ENCODE data around the gene CD7. TPM values are rescaled to one million over a fixed set of nuclear protein-coding genes. Genes with fewer than 3 reads are reported as not detected.
"Not testable (repeated sequence)": the region's sequence is repeated elsewhere in the genome, so short reads cannot be mapped to it uniquely, and the experiment has no call there.

The CD7 gene
- total RNA-seq, result 12.0 TPM

DNA sequence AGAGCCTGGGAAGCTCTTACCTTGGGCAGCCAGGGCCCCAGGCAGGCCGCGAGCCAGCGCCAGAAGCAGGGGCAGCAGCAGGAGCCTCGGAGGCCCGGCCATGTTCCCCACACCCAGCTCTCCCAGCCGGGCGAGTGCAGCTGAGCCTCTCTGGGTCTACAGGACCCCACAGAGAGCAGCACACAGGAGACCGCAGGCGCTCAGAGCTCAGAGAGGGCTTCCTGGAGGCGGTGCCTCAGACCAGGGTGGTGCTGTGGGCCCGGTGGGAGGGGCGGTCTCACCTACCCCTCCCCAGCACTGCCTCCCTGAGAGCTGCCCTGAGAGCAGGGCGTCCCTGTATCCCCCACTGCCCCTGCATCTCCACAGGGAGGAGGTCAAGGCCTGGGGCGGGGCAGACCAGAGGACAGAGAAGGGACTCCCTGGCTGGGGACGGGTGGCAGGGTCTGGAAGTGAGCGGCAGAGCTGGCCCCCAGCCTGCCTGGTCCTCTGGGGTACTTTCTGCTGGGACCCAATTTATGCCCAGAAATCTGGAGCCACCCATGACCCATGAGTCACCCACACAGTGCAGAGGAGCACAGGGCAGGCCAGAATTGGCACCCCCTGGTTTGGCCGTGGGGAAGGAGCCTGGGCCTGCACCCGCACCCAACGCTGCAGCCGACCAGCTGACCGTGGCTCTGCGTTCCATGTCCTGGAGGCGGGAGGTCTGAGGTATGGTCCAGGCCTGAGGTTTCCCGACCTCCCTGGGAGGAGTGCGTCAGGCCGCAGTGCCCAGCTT lies at the start of gene CD7:
Gene CD7, minus strand, starts transcription at position 215 of the 775 bp plus-strand sequence. Its CDS starts 113 bp downstream, at position 102.
- no peak for DNase-seq (ENCODE audit: low spot score)

DNA sequence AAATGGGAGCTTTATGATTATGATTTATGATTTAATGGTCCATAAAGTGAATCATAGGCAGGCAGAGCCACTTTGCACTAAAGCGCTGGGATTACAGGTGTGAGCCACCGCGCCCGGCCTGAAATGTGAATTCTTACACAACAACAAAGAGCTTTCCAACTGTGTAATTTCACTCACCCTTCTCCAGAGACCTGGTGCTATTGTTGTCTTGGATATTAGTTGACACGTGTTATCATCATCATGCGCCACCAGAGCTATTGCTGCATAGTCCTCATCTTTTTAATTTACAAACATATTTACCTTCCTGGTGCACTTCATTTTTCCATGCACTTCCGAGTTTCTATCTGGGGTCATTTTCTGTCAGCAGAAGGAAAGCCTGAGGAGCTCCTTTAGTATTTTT lies 49.3 kb upstream of the CD7 start:
- no peak for DNase-seq (ENCODE audit: low spot score)

DNA sequence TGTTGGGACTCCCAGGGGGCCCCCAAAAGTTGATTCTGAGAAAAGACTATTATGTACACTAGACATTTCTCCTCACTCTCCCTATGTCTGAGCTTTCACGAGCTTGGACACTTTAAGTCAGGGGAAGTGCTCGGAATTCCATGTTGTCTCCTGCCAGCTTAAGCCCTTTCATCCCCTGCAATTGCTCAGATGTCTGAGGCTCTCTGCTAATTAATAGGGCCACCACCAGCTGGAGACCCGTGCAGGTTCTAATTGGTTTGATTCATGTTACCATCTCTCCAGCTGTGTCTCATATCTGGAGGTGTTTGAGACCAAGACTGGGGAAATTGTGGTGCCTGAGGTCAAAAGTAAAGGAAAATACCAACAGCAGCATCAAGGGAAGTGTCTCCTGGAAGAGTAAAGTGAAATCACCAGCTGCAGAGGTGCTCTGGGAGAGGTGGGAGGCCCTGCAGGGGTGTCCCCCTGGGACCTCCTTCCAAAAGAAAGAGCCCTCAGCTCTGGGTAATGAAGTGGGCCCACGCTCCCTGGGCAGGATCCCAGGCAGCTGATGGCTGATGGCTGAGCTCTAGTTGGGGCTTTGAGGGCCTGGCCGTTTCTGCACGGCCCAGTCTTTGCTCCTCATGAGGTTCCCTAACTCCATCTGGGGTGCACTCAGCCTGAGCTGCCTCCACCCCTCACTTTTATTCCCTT lies 48.3 kb upstream of the CD7 start:
- DNase-seq (ENCODE audit: low spot score), result no peak

DNA sequence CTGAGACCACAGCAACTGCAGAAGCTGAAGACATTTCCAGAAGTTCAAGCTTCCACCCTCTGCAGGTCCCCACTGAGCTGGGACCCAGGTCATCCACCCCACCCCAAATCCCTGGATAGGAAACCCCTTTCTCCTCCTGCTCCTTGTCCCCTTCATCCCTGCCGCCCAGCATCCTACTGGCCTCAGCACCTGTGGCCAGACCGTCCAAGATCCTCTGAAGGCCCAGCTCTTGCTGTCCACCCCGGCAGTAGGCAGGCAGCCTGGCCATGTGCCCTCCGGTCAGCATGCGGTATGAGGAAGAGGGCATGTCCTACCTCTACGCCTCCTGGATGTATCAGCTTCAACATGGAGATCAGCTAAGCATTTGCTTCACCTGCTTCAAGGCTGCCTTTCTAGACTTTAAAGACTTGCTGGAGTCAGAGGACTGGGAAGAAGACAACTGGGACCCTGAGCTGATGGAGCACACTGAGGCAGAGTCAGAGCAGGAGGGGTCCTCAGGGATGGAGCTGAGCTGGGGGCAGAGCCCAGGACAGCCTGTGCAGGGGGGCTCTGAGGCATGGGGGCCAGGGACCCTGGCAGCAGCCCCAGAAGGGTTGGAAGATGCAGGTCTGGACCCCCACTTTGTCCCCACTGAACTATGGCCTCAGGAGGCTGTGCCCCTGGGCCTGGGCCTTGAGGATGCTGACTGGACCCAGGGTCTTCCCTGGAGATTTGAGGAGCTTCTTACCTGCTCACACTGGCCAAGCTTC lies 44.7 kb upstream of the CD7 start:
- no peak for DNase-seq (ENCODE audit: low spot score)

DNA sequence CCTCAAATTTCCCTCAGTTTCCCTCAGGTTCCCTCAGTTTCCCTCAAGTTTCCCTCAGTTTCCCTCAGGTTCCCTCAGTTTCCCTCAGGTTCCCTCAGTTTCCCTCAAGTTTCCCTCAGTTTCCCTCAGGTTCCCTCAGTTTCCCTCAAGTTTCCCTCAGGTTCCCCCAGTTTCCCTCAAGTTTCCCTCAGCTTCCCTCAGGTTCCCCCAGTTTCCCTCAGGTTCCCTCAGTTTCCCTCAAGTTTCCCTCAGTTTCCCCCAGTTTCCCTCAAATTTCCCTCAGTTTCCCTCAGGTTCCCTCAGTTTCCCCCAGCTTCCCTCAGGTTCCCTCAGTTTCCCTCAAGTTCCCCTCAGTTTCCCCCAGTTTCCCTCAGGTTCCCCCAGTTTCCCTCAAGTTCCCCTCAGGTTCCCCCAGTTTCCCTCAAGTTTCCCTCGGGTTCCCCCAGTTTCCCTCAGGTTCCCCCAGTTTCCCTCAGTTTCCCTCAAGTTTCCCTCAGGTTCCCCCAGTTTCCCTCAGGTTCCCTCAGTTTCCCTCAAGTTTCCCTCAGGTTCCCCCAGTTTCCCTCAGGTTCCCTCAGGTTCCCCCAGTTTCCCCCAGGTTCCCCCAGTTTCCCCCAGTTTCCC lies 42.2 kb upstream of the CD7 start:
- DNase-seq (ENCODE audit: low spot score), result not testable (repeated sequence)

DNA sequence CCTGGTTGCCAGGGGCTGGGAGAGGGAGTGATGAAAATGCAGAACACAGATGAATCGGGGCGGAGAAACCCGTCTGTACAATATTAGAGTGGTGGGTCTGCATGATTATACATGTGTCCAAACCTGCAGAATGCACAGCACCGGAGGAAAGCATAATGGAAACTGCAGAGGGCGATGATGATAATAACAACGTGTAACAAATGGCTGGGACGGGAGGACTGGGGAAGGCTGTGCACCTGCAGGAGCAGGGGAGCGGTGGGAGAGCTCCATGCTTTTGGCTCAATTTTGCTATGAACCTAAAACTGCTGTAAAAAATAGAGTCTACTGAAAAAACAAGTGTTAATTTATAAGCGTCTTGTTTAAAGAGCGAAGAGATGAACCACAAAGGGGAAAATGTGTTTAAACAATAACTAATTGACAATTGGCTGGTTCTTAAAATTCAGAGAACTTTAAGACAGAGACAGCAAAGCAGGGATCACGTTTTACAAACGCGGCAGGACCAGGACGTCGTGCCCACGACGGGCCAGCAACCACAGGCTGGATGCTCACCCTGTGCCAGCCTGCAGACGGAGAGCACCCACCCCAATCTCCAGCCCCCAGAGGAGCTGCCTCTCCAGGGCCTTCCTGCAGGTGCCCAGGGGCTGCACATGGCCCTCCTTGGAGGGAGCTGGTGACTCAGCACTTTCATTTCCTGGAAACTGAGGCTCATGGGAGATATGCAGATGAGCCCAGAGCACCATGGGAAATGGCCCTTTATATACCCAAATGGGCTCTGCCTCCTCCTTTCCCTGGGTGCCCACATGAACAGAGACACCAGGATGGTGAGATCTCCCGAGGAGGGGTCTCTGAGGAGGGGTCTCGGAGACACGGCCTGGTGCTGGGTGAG lies 41.3 kb upstream of the CD7 start, which contains the start of gene TEX19:
Gene TEX19, plus strand, starts transcription at position 783 of the 886 bp plus-strand sequence. CDS start 2,904 bp downstream, outside the sequence.
- no peak for DNase-seq (ENCODE audit: low spot score)

DNA sequence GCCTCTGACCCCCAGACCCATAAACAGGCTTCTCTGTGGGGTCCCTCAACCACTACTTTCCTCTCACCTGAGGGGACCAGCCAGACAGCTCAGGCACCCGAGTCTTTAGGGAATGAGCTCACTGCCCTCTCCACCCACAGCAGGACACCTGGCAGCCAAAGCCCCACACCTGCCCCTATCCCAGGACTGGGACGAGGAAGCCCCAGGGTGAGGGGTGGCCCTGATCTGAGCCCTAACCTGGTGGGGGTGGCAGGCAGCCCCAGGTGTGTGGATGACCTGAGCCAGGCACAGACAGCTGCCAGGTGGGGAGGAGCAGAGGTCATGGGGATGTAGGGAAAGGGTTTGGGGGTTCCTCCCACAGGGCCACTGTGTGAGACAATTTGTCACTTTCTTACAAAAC lies 40.0 kb upstream of the CD7 start:
- DNase-seq (ENCODE audit: low spot score), result no peak

DNA sequence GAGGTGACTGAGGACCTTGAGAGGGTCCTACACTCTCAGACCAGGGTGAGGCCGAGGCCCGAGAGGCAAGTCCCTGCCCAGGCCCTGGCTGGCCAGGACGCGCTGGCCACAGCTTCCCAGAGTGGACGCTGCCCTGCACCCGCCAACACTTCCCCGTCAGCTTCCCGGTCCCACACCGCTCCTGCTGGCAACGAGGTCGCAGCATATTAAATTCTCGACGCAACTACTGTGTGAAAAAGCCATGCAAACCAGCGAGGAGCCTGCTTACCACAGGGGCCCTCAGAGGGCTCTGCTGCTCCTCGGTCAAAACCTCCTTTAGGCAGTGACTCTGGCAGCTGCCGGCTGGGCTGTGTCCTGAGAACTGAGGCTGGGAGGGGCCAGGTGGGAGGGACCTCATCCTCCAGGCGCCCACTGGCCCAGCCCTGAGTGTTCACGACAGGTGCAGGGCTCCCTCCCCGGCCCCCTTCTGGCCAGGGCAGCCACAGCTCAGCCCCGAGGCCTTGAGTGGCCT lies 39.5 kb upstream of the CD7 start:
- DNase-seq (ENCODE audit: low spot score), result no peak

DNA sequence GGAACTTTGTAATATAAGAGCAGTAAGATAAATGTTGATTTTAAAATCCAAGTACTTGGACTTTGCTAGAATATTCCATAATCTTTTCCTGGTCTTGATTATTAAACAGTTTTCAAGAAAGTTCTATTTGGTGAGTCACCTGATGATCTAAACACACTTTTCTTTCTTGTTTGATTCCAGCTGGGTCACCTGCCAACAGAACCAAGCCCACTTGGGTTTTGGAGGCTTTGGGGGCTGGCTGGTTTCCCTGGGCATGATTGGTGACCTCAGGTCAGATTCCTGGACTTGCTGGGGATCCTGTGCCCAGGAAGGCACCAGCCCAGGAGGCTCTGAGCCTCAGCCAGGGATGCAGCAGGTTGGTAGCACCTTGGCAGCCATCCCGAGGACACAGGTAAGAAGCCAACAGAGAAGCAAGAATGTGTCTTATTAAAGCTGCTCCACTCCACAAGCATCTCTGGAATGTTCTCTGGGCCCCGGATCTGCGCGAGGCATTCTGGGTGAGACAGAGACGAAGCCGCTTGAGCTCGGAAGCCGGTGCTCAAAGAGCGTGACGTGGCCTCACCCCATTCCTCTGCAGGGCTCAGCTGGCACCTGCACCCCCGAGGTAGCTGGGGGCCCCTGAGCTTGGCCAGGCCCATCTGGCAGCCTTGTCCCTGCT lies 38.5 kb upstream of the CD7 start:
- DNase-seq (ENCODE audit: low spot score), result peak; percentile 37

DNA sequence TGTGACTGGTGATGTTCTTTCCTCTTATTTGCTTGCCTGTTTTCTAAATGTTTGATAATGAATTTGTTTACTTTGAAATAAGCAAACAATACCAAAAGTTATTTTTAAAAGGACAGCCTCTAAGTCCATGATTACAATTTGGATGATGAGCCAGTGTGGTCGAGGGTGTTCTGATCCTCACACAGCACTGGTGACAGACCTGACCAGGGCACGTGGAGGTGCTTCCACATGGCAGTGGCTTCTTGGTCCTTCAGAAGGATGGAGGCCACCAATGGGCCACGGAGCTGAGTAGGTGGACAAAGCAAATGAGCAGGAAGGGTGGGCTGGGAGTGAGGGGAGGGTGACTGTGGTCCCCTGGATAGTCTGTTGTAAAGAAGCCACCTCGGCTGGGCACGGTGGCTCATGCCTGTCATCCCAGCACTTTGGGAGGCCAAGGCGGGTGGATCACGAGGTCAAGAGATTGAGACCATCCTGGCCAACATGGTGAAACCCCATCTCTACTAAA lies 37.4 kb upstream of the CD7 start:
- no peak for DNase-seq (ENCODE audit: low spot score)

DNA sequence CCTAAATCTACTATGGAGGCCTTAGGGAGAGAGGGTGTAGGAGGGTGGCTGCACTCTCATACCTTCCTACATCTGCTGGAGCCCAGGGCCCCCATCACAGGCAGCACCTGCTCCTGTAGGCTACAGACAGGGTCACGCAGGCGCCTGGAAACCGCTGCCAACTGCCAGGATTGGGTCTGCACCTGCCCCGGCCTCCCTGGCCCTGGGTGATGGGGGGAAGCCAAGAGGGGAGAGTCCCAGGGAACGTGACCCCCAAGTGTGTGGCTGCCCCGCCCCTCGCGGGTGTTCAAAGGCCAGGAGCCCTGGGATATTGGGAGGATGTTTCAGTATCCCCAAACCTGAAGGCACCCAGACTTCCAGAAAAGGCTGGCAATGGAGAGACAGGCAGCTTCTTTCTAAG lies 36.1 kb upstream of the CD7 start:
- no peak for DNase-seq (ENCODE audit: low spot score)

DNA sequence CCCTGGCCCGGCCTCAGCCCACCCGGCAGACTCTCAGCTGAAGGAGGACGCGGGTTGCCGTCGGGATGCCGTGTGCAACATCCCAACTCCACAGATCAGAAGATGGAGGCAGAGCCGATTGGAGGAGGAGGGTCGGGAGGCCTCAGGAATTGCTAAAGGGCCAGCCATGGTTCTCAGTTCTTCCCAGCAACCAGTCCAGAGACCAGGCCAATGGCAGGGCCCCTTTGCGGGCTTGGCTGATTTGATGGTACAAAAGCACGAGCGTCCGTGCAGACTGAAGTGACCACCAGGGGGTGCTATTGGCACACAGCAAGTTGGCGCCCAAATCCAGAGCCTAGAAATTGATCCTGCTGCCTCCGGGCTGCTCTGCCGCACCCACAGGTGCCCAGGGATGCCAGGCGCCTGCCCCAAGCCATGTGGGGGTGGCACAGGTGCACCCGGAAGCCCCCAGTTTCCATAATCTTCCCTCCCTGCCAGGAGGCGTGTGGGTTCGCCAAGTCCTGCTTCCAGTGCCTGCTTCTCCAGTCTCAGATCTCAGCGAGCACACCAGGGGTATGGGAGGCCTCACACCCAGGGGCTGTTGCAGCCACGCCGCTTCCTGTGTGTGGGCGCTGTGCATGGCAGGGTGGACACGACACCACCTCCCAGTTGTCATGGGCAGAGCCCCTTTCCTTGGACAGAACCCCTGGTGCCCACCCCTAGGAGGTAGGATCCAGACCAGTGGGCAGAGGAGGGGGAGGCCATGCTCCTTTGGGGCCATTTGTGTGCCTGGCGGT lies 34.5 kb upstream of the CD7 start:
- DNase-seq (ENCODE audit: low spot score), result peak; percentile 86

DNA sequence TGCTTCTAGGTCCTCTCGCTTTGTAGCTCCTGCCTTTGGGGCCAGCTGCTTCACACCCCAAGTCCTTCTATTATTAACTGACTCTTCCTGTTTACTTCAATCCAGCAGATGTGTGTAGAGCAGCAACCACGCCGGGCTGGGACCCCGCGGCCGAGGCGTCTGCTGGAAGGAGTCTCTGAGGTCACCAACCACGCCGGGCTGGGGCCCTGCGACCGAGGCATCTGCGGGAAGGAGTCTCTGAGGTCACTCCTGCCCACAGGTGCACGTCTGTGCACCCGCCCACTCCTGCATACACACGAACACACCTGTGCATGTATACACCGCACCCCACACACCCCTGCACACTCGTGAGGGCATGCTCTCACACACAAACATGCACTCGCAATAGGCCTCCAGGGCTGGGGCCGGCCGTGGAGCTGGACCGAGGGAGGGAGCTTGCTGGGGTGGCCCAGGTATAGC lies 33.9 kb upstream of the CD7 start:
- no peak for DNase-seq (ENCODE audit: low spot score)

DNA sequence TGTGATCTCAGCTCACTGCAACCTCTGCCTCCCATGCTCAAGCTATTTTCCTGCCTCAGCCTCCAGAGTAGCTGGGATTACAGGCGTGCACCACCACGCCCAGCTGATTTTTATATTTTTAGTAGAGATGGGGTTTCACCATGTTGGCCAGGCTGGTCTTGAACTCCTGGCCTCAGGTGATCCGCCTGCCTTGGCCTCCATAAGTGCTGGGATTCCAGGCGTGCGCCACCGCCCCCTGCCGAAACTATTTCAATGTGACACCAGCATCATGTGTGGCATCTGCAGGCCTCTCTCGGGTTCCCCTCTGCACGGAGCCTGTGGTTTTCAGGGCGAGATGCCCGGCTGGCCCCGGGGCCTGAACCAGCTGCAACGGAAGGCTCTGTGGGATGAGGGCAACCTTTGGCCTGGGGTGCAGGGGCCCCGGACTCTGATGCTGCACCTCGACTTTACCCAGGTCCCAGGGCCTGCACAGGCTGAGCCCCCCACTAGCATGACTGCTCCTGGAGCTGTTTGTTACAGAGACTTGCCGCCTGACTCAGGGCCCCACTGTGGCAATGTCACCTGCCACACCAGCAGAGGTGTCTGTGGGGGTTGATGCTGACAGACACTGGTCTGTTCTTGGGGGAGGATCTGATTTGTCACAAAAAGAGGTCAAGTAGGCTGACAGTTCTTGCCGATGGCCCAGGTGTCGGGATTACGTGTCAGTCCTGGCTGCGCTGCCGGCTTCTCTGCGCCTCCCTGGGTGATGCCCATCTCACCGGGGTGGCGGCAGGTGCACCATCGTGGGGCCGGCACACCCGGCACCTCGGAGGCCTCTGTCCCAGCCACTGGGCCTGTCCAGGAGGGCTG lies 33.0 kb upstream of the CD7 start:
- DNase-seq (ENCODE audit: low spot score), result no peak

DNA sequence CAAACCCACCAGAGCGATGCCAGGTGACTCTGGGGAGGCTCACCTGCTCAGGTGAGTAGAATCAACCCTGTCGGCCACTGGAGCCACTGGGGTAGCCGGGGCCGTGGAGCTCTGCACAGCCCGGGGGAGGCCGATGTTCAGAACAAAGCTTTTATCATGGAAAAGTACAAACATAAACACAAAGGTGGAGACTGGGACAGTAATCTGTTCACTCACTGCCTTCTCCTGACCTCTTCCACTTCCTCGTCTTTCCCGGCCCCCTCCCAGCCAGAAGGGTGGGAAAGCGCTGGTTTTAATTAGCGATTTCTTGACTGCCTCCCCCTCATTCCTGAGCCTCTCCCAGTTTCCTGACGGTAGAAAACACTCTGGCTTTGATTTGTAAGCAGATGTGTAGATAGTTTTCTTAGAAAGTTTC lies 31.9 kb upstream of the CD7 start:
- DNase-seq (ENCODE audit: low spot score), result no peak

DNA sequence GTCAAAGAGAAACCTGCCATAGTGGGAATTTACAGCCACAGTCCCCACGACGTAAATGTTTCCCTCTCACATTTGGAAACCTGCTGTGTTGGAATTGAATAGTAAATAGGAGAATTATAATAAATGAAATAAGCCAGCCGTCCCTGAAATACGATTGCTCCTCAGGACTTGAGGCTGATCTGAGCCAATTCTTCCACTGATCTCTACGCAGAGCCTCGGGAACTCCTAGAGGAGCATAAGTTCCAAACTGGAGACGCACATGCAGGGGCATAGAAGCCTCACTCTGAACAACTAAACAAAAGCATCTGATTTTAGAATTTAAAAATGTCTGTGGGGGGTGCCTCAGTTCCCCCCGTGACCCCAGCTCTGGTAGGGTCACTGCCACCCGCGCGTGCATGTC lies 31.5 kb upstream of the CD7 start:
- DNase-seq (ENCODE audit: low spot score), result no peak

DNA sequence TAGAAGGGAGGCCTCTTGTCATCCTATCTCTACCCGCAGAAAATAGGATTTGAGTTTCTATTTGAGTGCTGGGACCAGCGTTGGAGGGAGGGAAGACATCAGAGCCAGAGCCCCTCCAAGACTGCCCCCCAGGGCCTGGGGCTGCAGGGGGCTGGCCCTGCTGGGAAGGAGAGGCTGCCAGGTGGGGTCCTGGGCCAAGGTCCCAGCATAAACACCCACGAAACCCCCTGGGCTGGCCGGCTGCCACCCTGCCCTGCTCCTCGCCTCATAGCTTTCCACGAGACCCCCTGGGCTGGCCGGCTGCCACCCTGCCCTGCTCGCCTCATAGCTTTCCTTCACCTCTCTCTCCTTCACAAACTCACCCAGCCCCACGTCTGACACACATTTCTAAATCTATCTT lies 31.0 kb upstream of the CD7 start:
- DNase-seq (ENCODE audit: low spot score), result no peak

DNA sequence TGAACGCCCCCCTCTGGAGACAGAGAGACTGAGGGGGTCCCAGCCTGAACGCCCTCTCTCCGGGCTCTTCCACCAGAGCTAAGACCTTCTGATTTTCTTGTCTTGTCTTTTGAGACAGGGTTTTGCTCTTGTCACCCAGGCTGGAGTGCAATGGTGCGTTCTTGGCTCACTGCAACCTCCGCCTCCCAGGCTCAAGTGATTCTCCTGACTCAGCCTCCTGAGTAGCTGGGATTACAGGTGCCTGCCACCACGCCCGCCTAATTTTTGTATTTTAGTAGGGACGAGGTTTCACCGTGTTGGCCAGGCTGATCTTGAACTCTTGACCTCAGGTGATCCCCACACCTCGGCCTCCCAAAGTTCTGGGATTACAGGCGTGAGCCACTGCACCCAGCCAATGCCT lies 30.6 kb upstream of the CD7 start:
- DNase-seq (ENCODE audit: low spot score), result not testable (repeated sequence)

Measured in mucosa of gallbladder (tissue), 1 donor.